GM23338 (cell line): ENCODE results near the gene MAPK14. TPM values are rescaled to one million over a fixed set of nuclear protein-coding genes. Genes with fewer than 3 reads are reported as not detected.

ENCODE experiments used
- ATAC-seq: fragments of 200-7000 bp; cut with Tn5 transposase; 3 replicates; pipeline ENCODE4 v1.9.1; 2020
- DNase-seq: peaks from one replicate; pipeline ENCODE4 v3.0.0-alpha.2; 2015; ENCODE audit warnings: low spot score
- H2AFZ ChIP-seq: fragments of 200-600 bp; sonication (generic); 2 replicates; pipeline ENCODE4 v1.8.0; 2016; ENCODE audit warnings: antibody characterized with exemption, mild to moderate bottlenecking, moderate library complexity
- H3F3A ChIP-seq: fragments of 200-600 bp; sonication (generic); replicated peaks from 2 replicates; pipeline ENCODE4 v1.8.0; 2017; ENCODE audit warnings: antibody characterized with exemption, mixed run types, low read depth
- H3K27ac ChIP-seq: fragments of 200-600 bp; sonication (generic); 2 replicates; pipeline ENCODE4 v1.6.1; 2016; ENCODE audit warnings: low read depth
- H3K27me3 ChIP-seq: fragments of 200-600 bp; sonication (generic); 2 replicates; pipeline ENCODE4 v1.8.0; 2016; ENCODE audit warnings: mild to moderate bottlenecking, mixed run types, moderate library complexity; ENCODE audit not compliant: insufficient read depth
- H3K36me3 ChIP-seq: fragments of 200-600 bp; sonication (generic); 2 replicates; pipeline ENCODE4 v1.8.0; 2016; ENCODE audit warnings: mild to moderate bottlenecking; ENCODE audit not compliant: insufficient read depth
- H3K4me1 ChIP-seq: fragments of 200-600 bp; sonication (generic); 2 replicates; pipeline ENCODE4 v1.8.0; 2016; ENCODE audit warnings: mild to moderate bottlenecking, moderate library complexity; ENCODE audit not compliant: insufficient read depth
- H3K4me2 ChIP-seq: fragments of 200-600 bp; sonication (generic); 2 replicates; pipeline ENCODE4 v1.7.1; 2017; ENCODE audit warnings: mixed run types
- H3K4me3 ChIP-seq: fragments of 200-600 bp; sonication (generic); 2 replicates; pipeline ENCODE4 v1.6.1; 2016; ENCODE audit warnings: mixed run types
- H3K79me2 ChIP-seq: fragments of 200-600 bp; sonication (generic); replicated peaks from 2 replicates; pipeline ENCODE4 v1.8.0; 2017; ENCODE audit warnings: mild to moderate bottlenecking; ENCODE audit not compliant: insufficient read depth
- H3K9me2 ChIP-seq: fragments of 200-600 bp; sonication (generic); 2 replicates; pipeline ENCODE4 v1.8.0; 2017; ENCODE audit not compliant: insufficient read depth
- H4K20me1 ChIP-seq: fragments of 200-600 bp; sonication (generic); replicated peaks from 2 replicates; pipeline ENCODE4 v1.8.0; 2017; ENCODE audit warnings: mild to moderate bottlenecking; ENCODE audit not compliant: insufficient read depth
- H3K27ac Mint-ChIP-seq: 2 replicates; pipeline ENCODE4 v1.8.0; 2020; ENCODE audit warnings: inconsistent platforms, mild to moderate bottlenecking, moderate library complexity, mixed read lengths
- H3K27me3 Mint-ChIP-seq: 3 replicates; pipeline ENCODE4 v1.8.0; 2022; ENCODE audit warnings: low read depth, mild to moderate bottlenecking, moderate library complexity, mixed read lengths, inconsistent platforms; ENCODE audit not compliant: insufficient read depth, poor library complexity
- H3K36me3 Mint-ChIP-seq: 3 replicates; pipeline ENCODE4 v1.8.0; 2021; ENCODE audit warnings: low read depth, mild to moderate bottlenecking, inconsistent platforms, moderate library complexity, mixed read lengths
- H3K4me1 Mint-ChIP-seq: 3 replicates; pipeline ENCODE4 v1.8.0; 2020; ENCODE audit warnings: mild to moderate bottlenecking, inconsistent platforms, mixed read lengths
- H3K4me3 Mint-ChIP-seq: 3 replicates; pipeline ENCODE4 v1.8.0; 2021; ENCODE audit warnings: moderate library complexity, mild to moderate bottlenecking, inconsistent platforms, mixed read lengths
- H3K9me3 Mint-ChIP-seq: 3 replicates; pipeline ENCODE4 v1.8.0; 2020; ENCODE audit warnings: moderate library complexity, mild to moderate bottlenecking, inconsistent platforms, mixed read lengths
- CREB1 ChIP-seq: fragments of 250-450 bp; sonication (Bioruptor Pico); IDR thresholded peaks from 2 replicates; pipeline ENCODE4 v1.5.0; 2020; ENCODE audit warnings: low read depth, mild to moderate bottlenecking, moderate library complexity
- CTCF ChIP-seq, 2 experiments: fragments of 200-600 bp in 1 of 2; sonication (generic) in 1 of 2; conservative IDR thresholded peaks; 2 replicates each; pipeline versions ENCODE4 v1.5.1 to v1.6.1; 2016 to 2017; ENCODE audit warnings: antibody characterized with exemption in 2 of 2, low read depth in 2 of 2, mild to moderate bottlenecking in 2 of 2, moderate library complexity in 1 of 2
- EZH2 ChIP-seq: fragments of 200-600 bp; sonication (generic); IDR thresholded peaks from one replicate; pipeline ENCODE4 v1.8.0; 2017; ENCODE audit warnings: antibody characterized with exemption, mild to moderate bottlenecking, low read depth; ENCODE audit not compliant: unreplicated experiment
- JUNB ChIP-seq: IDR thresholded peaks from one replicate; pipeline ENCODE4 v1.6.1; 2016; ENCODE audit warnings: antibody characterized with exemption; ENCODE audit not compliant: unreplicated experiment
- POLR2AphosphoS5 ChIP-seq: IDR thresholded peaks from 2 replicates; pipeline ENCODE4 v1.6.1; 2016; ENCODE audit warnings: antibody characterized with exemption, low read depth
- ZNF114 ChIP-seq: fragments of 250-450 bp; sonication (Bioruptor Pico); IDR thresholded peaks from 2 replicates; pipeline ENCODE4 v1.5.0; 2020; ENCODE audit warnings: mild to moderate bottlenecking, moderate library complexity
- ZNF462 ChIP-seq: fragments of 250-450 bp; sonication (Bioruptor Pico); IDR thresholded peaks from 2 replicates; pipeline ENCODE4 v1.5.0; 2020; ENCODE audit warnings: mild to moderate bottlenecking, moderate library complexity
- polyA plus RNA-seq: library from polyadenylated mRNA; unstranded; fragments of >200 nt; fragmentation: Nextera tagmentation; extraction: Ambion mirVana; gene quantifications from 2 replicates; pipeline ENCODE4 v1.2.1, GENCODE V29; 2016
- total RNA-seq: library from RNA; depleted of rRNA; stranded (reverse); fragments of >200 nt; shearing (Covaris generic); gene quantifications from 2 replicates; pipeline ENCODE4 v1.2.3, GENCODE V29; 2014

The MAPK14 gene
- total and polyA plus RNA-seq, 2 experiments from 2014 or later = 8.8 to 44.5 TPM

GRCh38 chr6:36098920-36099647 is 71.5 kb downstream of the MAPK14 start:
- Histone ChIP-seq H3K79me2 (no peaks in the 10 kb centered on the region), H3F3A (no peaks in the 10 kb centered on the region), H4K20me1 (no peaks in the 10 kb centered on the region; the same call in 1 of the 2 replicates), H3K4me2 (no peak overlapping the region), H3K36me3 (no peaks in the 10 kb centered on the region), H3K27me3 (no peaks in the 10 kb centered on the region), H2AFZ (no peak overlapping the region), H3K9me2 (no peaks in the 10 kb centered on the region), H3K27ac (no peak overlapping the region), H3K4me3 (no peak overlapping the region), H3K4me1 (no peaks in the 10 kb centered on the region; the same call in 1 of the 2 replicates)
- DNase-seq = peak; percentile 62
- TF ChIP-seq CREB1 (CRISPR knock-in tag) (no peak), CTCF (conservative IDR thresholded peaks at IDR 0.05; ENCODE audit: low read depth in 2 of 2) (0 out of 4 replicates have a peak, but pooled peaks of 1 of the 2 experiments have one; percentile 4)
- Mint-ChIP-seq H3K36me3 (peaks cover 3% of the 10 kb centered on the region; the same call in 2 of the 3 replicates), H3K27ac (peak overlapping the region; percentile 88), H3K9me3 (no peaks in the 10 kb centered on the region), H3K27me3 (no peaks in the 10 kb centered on the region), H3K4me1 (peaks cover 9% of the 10 kb centered on the region), H3K4me3 (no peak overlapping the region)
- ATAC-seq = peak; percentile 83

GRCh38 chr6:36099869-36100483 is 72.4 kb downstream of the MAPK14 start:
- H3K4me1 Mint-ChIP-seq = peaks cover 5% of the 10 kb centered on the region; the same call in 2 of the 3 replicates
- Histone ChIP-seq H4K20me1 (no peaks in the 10 kb centered on the region; the same call in 1 of the 2 replicates), H3K4me3 (no peak overlapping the region), H3F3A (no peaks in the 10 kb centered on the region), H3K4me1 (no peaks in the 10 kb centered on the region; the same call in 1 of the 2 replicates), H3K79me2 (no peaks in the 10 kb centered on the region), H3K27ac (no peak overlapping the region), H2AFZ (no peak overlapping the region), H3K4me2 (no peak overlapping the region), H3K9me2 (no peaks in the 10 kb centered on the region), H3K36me3 (no peaks in the 10 kb centered on the region), H3K27me3 (no peaks in the 10 kb centered on the region)
- peaks cover 2% of the 10 kb centered on the region for H3K27me3 Mint-ChIP-seq
- H3K27ac Mint-ChIP-seq = peak overlapping the region; percentile 33; the same call in 1 of the 2 replicates
- H3K9me3 Mint-ChIP-seq = no peaks in the 10 kb centered on the region
- H3K4me3 Mint-ChIP-seq = no peak overlapping the region
- ATAC-seq (no peak), DNase-seq (no peak)
- peaks cover 3% of the 10 kb centered on the region; the same call in 2 of the 3 replicates for H3K36me3 Mint-ChIP-seq
- TF ChIP-seq EZH2 (no peak), POLR2AphosphoS5 (no peak), ZNF462 (CRISPR knock-in tag) (no peak), CTCF (conservative IDR thresholded peaks at IDR 0.05; ENCODE audit: low read depth in 2 of 2) (no peak), ZNF114 (CRISPR knock-in tag) (no peak), CREB1 (CRISPR knock-in tag) (no peak), JUNB (no peak)
